NCI-H2171 treated with DMSO at 0.1 percent for 48 hours (cell line): ENCODE results near the gene RBMS2.

Experiments
- DNase-seq: peaks from one replicate; lab custom pipeline; 2025; lab: John Stamatoyannopoulos, UW

The RBMS2 gene

GRCh38 chr12:56631790-56632700 is 110.4 kb downstream of the RBMS2 start:
- DNase-seq = no peak

DNA sequence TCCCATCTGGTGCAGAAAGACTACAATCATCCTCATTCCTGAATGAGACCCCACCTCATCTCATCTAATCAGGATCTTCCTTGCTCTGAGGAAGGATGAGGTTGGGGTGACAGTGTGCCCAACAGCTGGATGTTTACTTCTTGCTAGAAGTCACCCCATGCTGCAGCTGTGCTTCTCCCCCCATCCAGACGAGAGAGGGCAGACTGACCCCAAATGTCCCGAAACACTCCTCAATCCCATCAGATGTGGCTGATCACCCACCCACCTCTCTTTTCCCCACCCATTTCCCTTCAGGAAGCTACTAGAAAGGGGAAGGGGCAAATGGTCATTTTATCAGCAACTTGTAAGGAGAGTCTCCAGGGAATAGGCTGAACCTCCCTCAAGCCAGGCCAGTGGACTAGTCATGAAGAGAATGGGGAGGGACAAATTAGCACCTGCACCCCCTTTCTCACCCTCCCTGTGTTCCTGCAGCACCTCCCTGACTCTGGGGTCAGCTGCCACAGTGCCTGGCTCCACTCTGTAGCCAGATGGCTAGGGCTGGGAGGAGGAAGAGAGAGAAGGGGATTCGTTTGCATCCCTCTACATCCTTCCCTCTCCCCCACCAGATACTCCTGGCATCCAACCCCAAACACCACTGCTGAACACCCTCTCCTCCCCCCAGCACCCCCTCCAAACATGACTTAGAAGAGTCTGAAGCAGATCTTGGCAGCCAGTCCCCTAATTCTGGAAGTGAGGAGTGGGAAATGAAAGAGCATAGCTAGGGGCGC is 111.3 kb downstream of the RBMS2 start:
- peak; percentile 11 for DNase-seq

GRCh38 chr12:56633468-56634241 is 112.0 kb downstream of the RBMS2 start:
- no peak for DNase-seq

DNA sequence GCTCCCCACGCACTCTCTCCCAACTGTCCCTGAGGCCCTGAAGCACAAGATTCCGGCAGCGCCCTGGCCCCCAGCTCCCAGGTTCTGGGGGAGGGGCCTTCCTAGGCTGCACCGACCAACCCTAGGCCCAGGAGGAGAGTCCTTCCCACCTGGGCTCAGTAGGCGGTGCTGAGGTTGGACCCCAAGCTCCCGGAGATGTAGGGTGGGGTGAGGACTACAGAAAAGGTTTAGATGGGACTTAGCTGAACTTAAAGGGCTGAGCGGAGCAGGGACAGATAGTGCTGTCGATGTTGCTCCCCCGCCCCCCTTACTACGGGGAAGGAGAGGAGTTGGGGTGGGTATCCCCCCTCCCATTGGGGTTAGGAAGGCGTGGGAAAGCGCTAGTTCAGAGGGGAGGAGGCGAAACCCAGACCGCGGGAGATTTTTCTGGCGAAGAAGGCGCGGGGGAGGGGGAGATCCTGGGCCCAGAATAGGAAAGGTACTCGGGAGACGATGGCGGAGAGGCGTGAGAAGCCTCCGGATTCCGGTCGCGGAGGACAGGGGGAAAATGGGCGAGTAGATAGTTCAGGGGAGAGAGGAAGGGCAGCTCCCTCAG is 112.7 kb downstream of the RBMS2 start:
- peak; percentile 72 for DNase-seq

DNA sequence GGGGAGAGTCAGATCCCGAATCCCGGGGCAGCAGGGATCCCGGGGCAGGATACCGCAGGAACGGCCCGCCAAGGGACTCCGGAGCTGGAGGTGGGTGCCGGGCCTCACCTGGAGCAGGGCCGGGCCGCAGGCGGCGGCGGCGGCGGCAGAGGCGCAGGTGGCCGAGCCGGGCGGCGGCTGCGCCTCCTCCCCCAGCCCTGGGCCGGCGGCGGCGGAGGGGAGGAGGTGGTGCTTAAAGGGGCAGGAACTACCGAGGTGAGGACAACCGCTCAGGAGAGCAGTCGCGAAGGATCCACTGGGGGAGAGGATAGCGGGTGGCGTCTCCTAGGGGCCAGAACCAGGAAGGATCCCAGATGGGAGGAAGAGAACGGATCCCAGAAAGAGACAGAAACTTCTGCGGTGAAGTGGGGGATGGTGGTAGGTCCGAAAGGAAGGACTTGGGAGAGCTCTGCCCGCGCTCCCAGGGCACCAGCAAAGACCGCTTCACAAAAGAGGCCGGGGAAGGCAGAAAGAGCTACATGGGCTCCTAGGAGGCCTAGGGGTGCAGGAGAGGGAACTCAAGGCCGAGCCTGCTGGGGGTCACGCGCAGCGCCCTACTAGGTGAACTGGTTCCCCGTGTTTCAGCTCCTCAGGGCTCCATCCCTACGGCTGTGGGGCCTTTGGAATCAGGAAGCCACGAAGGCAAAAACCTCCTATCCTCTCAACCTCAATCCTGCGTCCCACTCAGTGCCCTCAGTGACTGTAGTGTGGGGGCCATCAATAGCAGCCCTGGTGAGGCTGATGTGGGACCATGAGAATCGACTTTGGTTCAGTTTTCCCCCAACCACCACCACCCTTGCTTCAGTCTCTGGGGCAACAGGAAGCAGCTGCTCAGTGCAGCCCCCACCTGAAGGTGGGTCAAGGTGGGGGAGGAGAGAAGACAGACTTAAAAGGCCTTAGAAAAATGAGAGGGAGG is 113.5 kb downstream of the RBMS2 start:
- peak; percentile 87 for DNase-seq

DNA sequence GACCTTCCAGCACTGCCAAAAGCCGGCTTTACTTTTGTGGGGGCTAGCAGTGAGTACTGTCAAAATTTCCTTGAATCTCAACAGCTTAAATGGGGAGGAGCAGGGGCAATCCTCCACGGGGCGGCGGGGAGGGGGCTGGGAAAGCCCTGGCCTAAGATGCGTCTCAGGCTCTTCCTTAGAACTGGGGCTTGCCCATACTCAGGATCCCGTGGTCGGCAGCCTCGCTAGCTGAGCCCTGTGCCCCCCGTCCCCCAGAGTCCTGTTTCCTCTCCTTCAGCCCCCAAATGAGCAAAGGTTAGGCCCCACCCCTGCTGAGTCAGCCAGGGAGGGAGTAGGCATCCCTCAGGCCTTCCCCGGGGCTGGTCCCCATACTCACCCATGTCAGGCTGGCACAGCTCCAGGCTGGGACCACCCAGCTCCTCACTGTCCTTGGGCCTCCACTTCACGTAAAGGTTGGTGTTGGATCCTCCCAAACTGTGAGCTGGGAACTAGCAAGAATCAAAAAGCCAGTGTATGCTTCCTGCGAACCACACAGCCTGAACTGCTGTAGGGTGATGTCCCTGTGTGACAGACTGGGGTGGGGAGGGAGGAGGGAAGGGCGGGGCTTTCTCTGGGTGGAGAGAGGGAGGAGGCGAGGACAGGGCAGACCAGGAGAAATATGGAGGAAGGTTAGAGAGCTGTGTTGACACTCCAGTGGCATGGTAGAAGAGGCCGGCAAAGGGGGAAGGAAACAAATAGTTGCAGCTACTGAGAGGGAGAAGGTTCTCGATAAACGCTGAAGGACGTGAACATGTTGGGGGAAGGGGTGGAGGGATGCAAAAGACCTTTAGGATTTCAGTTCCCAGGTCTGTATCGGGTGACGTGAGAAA is 114.4 kb downstream of the RBMS2 start:
- DNase-seq = peak; percentile 84

DNA sequence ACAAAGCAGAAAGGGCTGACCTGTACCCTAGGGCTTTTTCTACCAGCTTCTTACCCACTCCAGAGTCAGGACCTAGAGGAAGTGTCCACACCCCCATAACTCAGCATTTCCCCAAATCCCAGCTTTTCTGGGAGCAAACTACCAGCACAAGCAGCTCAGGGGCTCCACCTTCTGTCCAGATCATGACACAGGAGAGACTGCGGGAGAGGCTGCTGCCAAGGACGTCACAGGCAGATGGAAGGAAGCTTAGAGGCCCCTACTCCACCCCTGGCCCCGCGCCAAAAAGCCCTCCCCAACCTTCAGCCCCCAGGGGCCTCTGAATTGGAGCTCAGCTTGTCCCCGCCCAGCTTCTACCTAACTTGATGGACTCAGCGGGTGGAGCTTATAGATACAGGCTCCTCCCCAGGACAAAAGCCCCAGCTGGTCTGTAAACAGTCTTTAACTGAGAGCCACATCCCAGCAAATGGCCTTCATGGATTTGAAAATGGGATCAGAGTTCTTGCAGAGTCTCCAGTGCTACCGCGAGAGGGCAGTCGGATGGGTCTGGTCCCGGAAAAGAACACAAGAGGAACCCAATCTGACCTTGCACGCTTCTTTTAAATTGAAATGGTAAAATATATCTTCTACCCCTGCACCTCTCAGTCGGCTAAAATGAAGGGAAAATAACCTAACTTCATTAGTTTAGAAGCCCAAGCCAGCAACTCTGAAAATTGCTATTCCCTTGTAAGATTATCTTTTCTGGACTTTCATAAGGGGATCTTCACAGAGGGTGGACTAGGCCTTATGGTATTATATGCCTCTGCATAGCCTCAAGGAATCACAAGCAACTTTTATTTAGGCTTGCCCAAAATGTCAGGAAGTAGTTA is 115.3 kb downstream of the RBMS2 start:
- DNase-seq = peak; percentile 99

GRCh38 chr12:56637621-56638020 is 116.0 kb downstream of the RBMS2 start:
- DNase-seq = no peak

GRCh38 chr12:56641219-56641618 is 119.6 kb downstream of the RBMS2 start:
- DNase-seq = no peak

DNA sequence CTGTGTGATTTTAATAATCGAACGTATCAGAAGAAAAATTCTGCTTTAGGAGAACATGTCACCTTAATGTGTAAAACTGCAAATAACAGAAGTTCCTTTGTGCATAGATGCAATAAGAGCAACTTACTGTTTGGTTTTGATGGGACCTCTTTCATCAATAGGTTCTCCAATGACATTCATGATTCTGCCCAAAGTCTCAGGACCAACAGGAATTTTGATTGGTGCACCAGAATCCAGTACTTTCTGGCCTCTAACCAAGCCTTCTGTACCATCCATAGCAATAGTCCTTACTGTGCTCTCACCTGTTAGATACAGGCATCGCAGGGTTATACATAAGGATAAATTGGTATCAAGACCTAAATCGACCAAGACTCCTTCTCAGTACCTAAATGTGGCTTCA is 123.0 kb downstream of the RBMS2 start:
- DNase-seq = no peak

- DNase-seq = peak; percentile 56
Observed at GRCh38 chr12:56645201-56645716, 123.6 kb downstream of the RBMS2 start.
